H1 (cell line): Measurements from ENCODE around the gene ACSF2. TPM values are rescaled to one million over a fixed set of nuclear protein-coding genes. Genes with fewer than 3 reads are reported as not detected.

Source experiments
- BACH1 ChIP-seq: IDR thresholded peaks from 2 replicates; pipeline ENCODE4 v1.6.1; 2012; ENCODE audit warnings: low read length, improper control_type of control experiment
- CHD1 ChIP-seq: IDR thresholded peaks from 2 replicates; pipeline ENCODE4 v1.6.1; 2012; ENCODE audit warnings: low read depth, low read length, improper control_type of control experiment
- CHD7 ChIP-seq: fragments of 300-600 bp; sonication (generic); IDR thresholded peaks from 2 replicates; pipeline ENCODE4 v1.7.1; 2012; ENCODE audit warnings: low read length, moderate library complexity, mild to moderate bottlenecking, inconsistent platforms; ENCODE audit not compliant: insufficient replicate concordance
- GABPA ChIP-seq: IDR thresholded peaks from 2 replicates; pipeline ENCODE4 v1.6.1; 2011; ENCODE audit warnings: mild to moderate bottlenecking, low read length, moderate library complexity, borderline replicate concordance; ENCODE audit not compliant: insufficient read depth
- HDAC6 ChIP-seq: IDR thresholded peaks from one replicate; pipeline ENCODE4 v1.7.1; 2012; ENCODE audit warnings: low read depth, mild to moderate bottlenecking, inconsistent platforms, low read length, moderate library complexity
- JUND ChIP-seq: IDR thresholded peaks from 2 replicates; pipeline ENCODE4 v1.6.1; 2011; ENCODE audit warnings: mild to moderate bottlenecking, improper control_type of control experiment, low read length
- ZNF274 ChIP-seq: IDR thresholded peaks from 2 replicates; pipeline ENCODE4 v1.7.0; 2012; ENCODE audit warnings: low read length, borderline replicate concordance; ENCODE audit errors: extremely low read depth
- polyA plus RNA-seq, 7 experiments: library from polyadenylated mRNA; depleted of rRNA in 3 of 7; stranded (reverse) in 5 of 7; unstranded in 2 of 7; fragments of >200 nt in 5 of 7; fragments of 200-250 nt in 2 of 7; gene quantifications; 1 replicate in 5 of 7; 2 replicates in 1 of 7; 4 replicates in 1 of 7; pipeline versions ENCODE4 v1.2.1 to v1.2.3, GENCODE V29; 2011 to 2013; ENCODE audit warnings: missing spikeins in 2 of 7, mixed read lengths in 2 of 7
- total RNA-seq: library from RNA; stranded (reverse); fragmentation: NEBNext Ultra II Directional; extraction: Animal tissue kit (Norgen Biotek cat#: 25700); gene quantifications from 2 replicates; pipeline ENCODE4 v1.2.1, GENCODE V29; 2021

Gene ACSF2
- total and polyA plus RNA-seq, 2 of the 8 experiments (the other 6 are each of a cell fraction or from before 2014, with no cell fraction given), result 14.5 to 16.3 TPM

DNA sequence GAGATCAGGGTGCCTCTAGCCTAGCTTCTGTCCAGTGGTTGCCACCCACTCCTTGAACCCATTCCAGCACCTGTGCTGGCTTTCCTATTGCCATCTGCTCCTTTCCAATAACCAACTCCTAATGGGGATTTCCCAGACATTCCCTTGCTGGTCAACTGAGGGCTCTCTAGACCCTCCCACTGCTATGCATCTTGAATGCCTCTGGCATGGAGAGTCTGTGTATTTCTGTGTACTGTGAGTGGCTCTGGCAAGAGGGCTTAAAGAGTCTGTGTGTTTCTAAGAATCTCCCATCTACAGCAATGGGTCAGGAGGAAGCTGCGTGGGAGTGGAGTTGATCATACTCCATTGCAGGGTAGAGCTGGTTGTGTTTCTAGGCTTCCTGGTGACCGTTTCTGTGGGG lies 95.5 kb downstream of the ACSF2 start (continued):
- TF ChIP-seq CHD7 (no peak), CHD1 (no peak), BACH1 (no peak), HDAC6 (no peak), JUND (no peak), GABPA (no peak), ZNF274 (no peak)
